Osteoblast (primary cell): ENCODE measurements around the gene TARS2. TPM values are rescaled to one million over a fixed set of nuclear protein-coding genes. Genes with fewer than 3 reads are reported as not detected.

Source experiments
- DNase-seq: peaks from one replicate; pipeline ENCODE4 v3.0.0; 2011; ENCODE audit warnings: low spot score, mixed read lengths; ENCODE audit not compliant: insufficient read length; ENCODE audit errors: missing footprints
- H2AFZ ChIP-seq: 2 replicates; pipeline ENCODE4 v1.6.0; 2011; ENCODE audit warnings: mild to moderate bottlenecking, low read length
- H3K27ac ChIP-seq: 2 replicates; pipeline ENCODE4 v1.5.1; 2011; ENCODE audit warnings: mild to moderate bottlenecking, low read depth, low read length, moderate library complexity
- H3K27me3 ChIP-seq: 2 replicates; pipeline ENCODE4 v1.6.0; 2012; ENCODE audit warnings: mild to moderate bottlenecking, control low read depth, inconsistent platforms, low read length, moderate library complexity; ENCODE audit not compliant: insufficient read depth
- H3K36me3 ChIP-seq: 2 replicates; pipeline ENCODE4 v1.5.1; 2011; ENCODE audit warnings: mild to moderate bottlenecking, low read length, control low read depth, moderate library complexity; ENCODE audit not compliant: insufficient read depth
- H3K4me1 ChIP-seq: 2 replicates; pipeline ENCODE4 v1.5.1; 2011; ENCODE audit warnings: mild to moderate bottlenecking, low read length, control low read depth, moderate library complexity; ENCODE audit not compliant: insufficient read depth
- H3K4me2 ChIP-seq: 2 replicates; pipeline ENCODE4 v1.6.0; 2011; ENCODE audit warnings: mild to moderate bottlenecking, low read length; ENCODE audit not compliant: insufficient read depth
- H3K4me3 ChIP-seq: fragments of 200-600 bp; sonication (generic); 3 replicates; pipeline ENCODE4 v1.5.1; 2012; ENCODE audit warnings: mild to moderate bottlenecking, low read length, inconsistent platforms; ENCODE audit not compliant: insufficient read depth
- H3K79me2 ChIP-seq: 2 replicates; pipeline ENCODE4 v1.6.0; 2012; ENCODE audit warnings: mild to moderate bottlenecking, low read length, control low read depth, inconsistent platforms; ENCODE audit not compliant: insufficient read depth
- H3K9me3 ChIP-seq: 2 replicates; pipeline ENCODE4 v1.5.1; 2011; ENCODE audit warnings: low read depth, low read length, control low read depth
- H4K20me1 ChIP-seq: 2 replicates; pipeline ENCODE4 v1.6.0; 2012; ENCODE audit warnings: mild to moderate bottlenecking, low read length, control low read depth; ENCODE audit not compliant: insufficient read depth
- small RNA-seq: library from RNA; depleted of rRNA; stranded (forward); fragments of <200 nt; gene quantifications from one replicate; pipeline ENCODE3, GENCODE V24; 2012
- total RNA-seq: library from RNA; depleted of rRNA; stranded (reverse); fragments of >200 nt; gene quantifications from 2 replicates; pipeline ENCODE4 v1.2.3, GENCODE V29; 2012
- TF ChIP-seq, protein P1 (sequence below): IDR thresholded peaks from 2 replicates; pipeline ENCODE4 v1.5.1; 2011; ENCODE audit warnings: mild to moderate bottlenecking, low read depth, low read length, moderate library complexity; ENCODE audit errors: extremely low read depth

TARS2 gene
- total RNA-seq, 1 donor: 10.1 TPM

DNA sequence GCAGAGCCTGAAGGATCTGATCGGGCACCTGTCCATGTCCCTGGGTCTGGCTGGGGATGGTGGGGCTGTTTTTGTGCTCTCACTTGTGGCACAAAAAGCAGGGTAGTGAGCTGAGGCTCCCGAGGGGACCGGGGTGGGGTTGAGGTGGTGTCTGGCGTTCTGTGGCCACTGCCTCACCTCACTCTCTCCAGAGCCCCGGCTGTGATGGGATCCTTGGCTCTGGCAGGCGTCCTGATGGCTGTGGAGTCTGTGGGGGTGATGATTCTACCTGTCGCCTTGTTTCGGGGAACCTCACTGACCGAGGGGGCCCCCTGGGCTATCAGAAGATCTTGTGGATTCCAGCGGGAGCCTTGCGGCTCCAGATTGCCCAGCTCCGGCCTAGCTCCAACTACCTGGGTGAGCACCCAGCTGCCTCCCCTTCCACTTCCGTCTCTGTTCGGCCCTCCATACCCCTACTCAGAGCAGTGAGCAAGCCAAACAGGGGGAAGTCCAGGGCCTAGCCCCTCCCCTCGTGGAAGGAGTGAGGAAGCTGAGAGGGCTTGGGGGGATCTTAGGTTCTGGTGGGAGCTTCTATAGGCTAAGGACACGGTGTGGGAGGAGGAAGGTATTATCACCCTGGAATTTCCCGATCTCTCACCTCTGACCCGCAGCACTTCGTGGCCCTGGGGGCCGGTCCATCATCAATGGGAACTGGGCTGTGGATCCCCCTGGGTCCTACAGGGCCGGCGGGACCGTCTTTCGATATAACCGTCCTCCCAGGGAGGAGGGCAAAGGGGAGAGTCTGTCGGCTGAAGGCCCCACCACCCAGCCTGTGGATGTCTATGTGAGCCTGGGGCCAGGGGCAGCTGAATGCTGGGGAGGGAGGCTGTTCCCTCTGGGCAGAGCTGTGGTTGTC lies 69.0 kb downstream of the TARS2 start:
- TF ChIP-seq, protein P1, sequence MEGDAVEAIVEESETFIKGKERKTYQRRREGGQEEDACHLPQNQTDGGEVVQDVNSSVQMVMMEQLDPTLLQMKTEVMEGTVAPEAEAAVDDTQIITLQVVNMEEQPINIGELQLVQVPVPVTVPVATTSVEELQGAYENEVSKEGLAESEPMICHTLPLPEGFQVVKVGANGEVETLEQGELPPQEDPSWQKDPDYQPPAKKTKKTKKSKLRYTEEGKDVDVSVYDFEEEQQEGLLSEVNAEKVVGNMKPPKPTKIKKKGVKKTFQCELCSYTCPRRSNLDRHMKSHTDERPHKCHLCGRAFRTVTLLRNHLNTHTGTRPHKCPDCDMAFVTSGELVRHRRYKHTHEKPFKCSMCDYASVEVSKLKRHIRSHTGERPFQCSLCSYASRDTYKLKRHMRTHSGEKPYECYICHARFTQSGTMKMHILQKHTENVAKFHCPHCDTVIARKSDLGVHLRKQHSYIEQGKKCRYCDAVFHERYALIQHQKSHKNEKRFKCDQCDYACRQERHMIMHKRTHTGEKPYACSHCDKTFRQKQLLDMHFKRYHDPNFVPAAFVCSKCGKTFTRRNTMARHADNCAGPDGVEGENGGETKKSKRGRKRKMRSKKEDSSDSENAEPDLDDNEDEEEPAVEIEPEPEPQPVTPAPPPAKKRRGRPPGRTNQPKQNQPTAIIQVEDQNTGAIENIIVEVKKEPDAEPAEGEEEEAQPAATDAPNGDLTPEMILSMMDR: no peak
- H3K4me2 ChIP-seq: no peak overlapping the region
- H2AFZ ChIP-seq: no peak overlapping the region
- peaks cover 16% of the 10 kb centered on the region for H3K79me2 ChIP-seq
- H3K27ac ChIP-seq: no peak overlapping the region
- no peaks in the 10 kb centered on the region for H3K27me3 ChIP-seq
- no peak overlapping the region for H3K4me3 ChIP-seq
- peaks cover 23% of the 10 kb centered on the region for H3K4me1 ChIP-seq
- DNase-seq: peak; percentile 73
- H3K36me3 ChIP-seq: peaks cover 9% of the 10 kb centered on the region
- peaks cover 6% of the 10 kb centered on the region for H4K20me1 ChIP-seq
- H3K9me3 ChIP-seq: no peaks in the 10 kb centered on the region

DNA sequence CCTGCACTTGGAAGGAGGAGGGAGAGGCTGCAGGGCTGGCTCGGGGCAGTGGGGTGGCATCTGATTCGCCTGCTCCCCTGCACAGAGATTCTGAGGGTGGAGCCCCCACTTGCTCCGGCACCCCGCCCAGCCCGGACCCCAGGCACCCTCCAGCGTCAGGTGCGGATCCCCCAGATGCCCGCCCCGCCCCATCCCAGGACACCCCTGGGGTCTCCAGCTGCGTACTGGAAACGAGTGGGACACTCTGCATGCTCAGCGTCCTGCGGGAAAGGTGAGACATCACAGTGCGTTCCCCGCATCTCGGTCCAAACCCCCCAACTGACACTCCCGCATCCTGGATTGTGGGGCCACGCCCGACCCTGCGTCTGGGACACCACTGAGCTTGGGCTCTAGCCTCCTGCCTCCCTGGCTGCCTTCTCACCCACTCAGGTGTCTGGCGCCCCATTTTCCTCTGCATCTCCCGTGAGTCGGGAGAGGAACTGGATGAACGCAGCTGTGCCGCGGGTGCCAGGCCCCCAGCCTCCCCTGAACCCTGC lies 69.9 kb downstream of the TARS2 start:
- no peaks in the 10 kb centered on the region for H3K9me3 ChIP-seq
- TF ChIP-seq, protein P1: no peak

More for the DNA sequence above, 69.9 kb downstream of the TARS2 start:
- Histone ChIP-seq H3K79me2 (peaks cover 16% of the 10 kb centered on the region), H3K4me3 (no peak overlapping the region), H4K20me1 (peaks cover 6% of the 10 kb centered on the region), H3K4me1 (peaks cover 26% of the 10 kb centered on the region), H3K27me3 (no peaks in the 10 kb centered on the region), H2AFZ (no peak overlapping the region), H3K36me3 (peaks cover 9% of the 10 kb centered on the region), H3K27ac (no peak overlapping the region), H3K4me2 (no peak overlapping the region)
- peak; percentile 36 for DNase-seq

Small RNA genes lying within 50 kb of the gene (small RNA-seq; reads per million reads assigned to genes)
- not detected for gene MIR4257

Other genes starting within 250 kb of the TARS2 start
- gene CA14, start 229.6 kb upstream of the TARS2 start, total RNA-seq: not detected in 2 replicates
- 118 and 122 TPM in 2 replicates for gene APH1A, start 218.4 kb upstream of the TARS2 start, total RNA-seq
- 32.2 and 45.4 TPM in 2 replicates for gene C1orf54, start 214.6 kb upstream of the TARS2 start, total RNA-seq
- 15.6 and 16.3 TPM in 2 replicates for gene CIART, start 204.9 kb upstream of the TARS2 start, total RNA-seq
- 28.0 and 29.0 TPM in 2 replicates for gene MRPS21, start 193.6 kb upstream of the TARS2 start, total RNA-seq
- gene PRPF3, start 165.9 kb upstream of the TARS2 start, total RNA-seq: 33.9 and 35.8 TPM in 2 replicates
- 12.3 and 13.3 TPM in 2 replicates for gene RPRD2, start 123.3 kb upstream of the TARS2 start, total RNA-seq
- 20.9 and 30.0 TPM in 2 replicates for gene ECM1, start 20.7 kb downstream of the TARS2 start, total RNA-seq
- 0.36 TPM in 1 of 2 replicates, not detected in the other for gene FALEC, start 28.3 kb downstream of the TARS2 start, total RNA-seq
- 3.2 and 5.4 TPM in 2 replicates for gene ADAMTSL4, start 62.0 kb downstream of the TARS2 start, total RNA-seq
- 168 and 176 TPM in 2 replicates for gene MCL1, start 92.2 kb downstream of the TARS2 start, total RNA-seq
- gene ENSA, start 142.2 kb downstream of the TARS2 start, total RNA-seq: 63.1 and 66.6 TPM in 2 replicates
- 17.0 and 18.0 TPM in 2 replicates for gene GOLPH3L, start 209.7 kb downstream of the TARS2 start, total RNA-seq
- 0.36 and 0.59 TPM in 2 replicates for gene HORMAD1, start 233.5 kb downstream of the TARS2 start, total RNA-seq